GM23248 (cell line): ENCODE results near the gene STAT6.

Source experiments
- EZH2 ChIP-seq: fragments of 200-600 bp; sonication (generic); IDR thresholded peaks from 2 replicates; pipeline ENCODE4 v1.6.1; 2018; ENCODE audit warnings: antibody characterized with exemption, mild to moderate bottlenecking; ENCODE audit not compliant: insufficient read depth, poor library complexity, severe bottlenecking
- EZH2phosphoT487 ChIP-seq: fragments of 200-600 bp; sonication (generic); IDR thresholded peaks from 2 replicates; pipeline ENCODE4 v1.6.1; 2018; ENCODE audit warnings: antibody characterized with exemption, moderate library complexity, mild to moderate bottlenecking, low read depth; ENCODE audit not compliant: insufficient read depth

DNA sequence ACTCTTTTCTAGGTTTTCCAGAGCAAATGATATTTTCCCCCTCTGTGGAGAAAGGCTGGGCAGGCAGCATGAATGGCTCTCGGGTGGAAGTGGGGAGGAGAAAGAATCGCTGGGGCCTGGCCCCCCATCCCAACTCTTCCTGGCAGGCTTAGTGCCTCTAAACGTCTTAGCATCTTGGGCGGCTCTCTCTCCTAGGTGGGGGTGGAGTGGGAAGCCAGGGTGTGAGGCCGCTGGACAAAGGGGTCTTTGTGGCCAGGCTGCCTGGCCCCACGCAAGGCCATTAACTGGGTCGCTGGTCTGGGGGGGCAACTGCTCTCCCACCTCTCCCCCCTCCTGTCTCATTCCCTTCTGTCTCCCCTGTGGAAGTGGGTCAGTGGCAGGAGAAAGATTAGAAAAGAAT is 31.6 kb upstream of the STAT6 start:
- TF ChIP-seq EZH2phosphoT487 (no peak), EZH2 (no peak)
